ENCODE data around the gene DNAJA4.

DNA sequence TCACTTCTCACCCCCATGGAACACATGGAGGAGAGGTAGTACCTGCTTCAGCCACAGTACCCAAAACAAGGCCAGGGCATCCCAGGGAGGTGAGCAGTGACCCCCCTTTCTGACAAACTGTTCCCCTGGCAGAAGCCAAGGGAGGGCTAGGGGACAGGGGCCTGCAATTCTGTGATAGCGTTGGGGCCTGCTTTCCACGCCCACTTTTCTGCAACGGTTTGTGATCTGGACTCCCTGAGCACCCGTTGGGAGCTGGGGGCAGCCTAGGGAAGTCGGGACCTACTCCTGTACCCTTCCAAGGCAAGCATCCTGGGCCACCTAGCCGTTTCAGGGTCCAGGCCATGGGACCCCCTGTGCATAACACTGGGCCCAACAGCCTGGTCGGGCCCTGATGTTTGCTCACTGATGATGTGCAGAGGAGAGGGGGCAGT, 996 bp upstream of the DNAJA4 start:
- TF ChIP-seq, protein P1, sequence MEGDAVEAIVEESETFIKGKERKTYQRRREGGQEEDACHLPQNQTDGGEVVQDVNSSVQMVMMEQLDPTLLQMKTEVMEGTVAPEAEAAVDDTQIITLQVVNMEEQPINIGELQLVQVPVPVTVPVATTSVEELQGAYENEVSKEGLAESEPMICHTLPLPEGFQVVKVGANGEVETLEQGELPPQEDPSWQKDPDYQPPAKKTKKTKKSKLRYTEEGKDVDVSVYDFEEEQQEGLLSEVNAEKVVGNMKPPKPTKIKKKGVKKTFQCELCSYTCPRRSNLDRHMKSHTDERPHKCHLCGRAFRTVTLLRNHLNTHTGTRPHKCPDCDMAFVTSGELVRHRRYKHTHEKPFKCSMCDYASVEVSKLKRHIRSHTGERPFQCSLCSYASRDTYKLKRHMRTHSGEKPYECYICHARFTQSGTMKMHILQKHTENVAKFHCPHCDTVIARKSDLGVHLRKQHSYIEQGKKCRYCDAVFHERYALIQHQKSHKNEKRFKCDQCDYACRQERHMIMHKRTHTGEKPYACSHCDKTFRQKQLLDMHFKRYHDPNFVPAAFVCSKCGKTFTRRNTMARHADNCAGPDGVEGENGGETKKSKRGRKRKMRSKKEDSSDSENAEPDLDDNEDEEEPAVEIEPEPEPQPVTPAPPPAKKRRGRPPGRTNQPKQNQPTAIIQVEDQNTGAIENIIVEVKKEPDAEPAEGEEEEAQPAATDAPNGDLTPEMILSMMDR (IDR thresholded peaks at IDR 0.05), result no peak
- TF ChIP-seq EP300 (IDR thresholded peaks at IDR 0.05), result no peak

Measured in sigmoid colon (tissue), 4 donors.